HFF-Myc (cell line): ENCODE results near the gene TBCD.

Experiments
- DNase-seq: peaks from one replicate; pipeline ENCODE4 v3.0.0-alpha.2; 2011; ENCODE audit warnings: low read depth; ENCODE audit errors: extremely low read depth
- H3K4me3 ChIP-seq: replicated peaks from 2 replicates; pipeline ENCODE4 v1.5.1; 2011; ENCODE audit warnings: low read depth, mild to moderate bottlenecking, control low read depth, low read length
- CTCF ChIP-seq: IDR thresholded peaks from 2 replicates; pipeline ENCODE4 v1.5.1; 2012; ENCODE audit warnings: mild to moderate bottlenecking, low read depth, low read length, control low read depth; ENCODE audit errors: missing control alignments

TBCD gene

GRCh38 chr17:82810644-82811430 lies 59.0 kb downstream of the TBCD start:
- H3K4me3 ChIP-seq, result no peak overlapping the region
- no peak for DNase-seq

GRCh38 chr17:82812058-82812457 lies 60.2 kb downstream of the TBCD start:
- TF ChIP-seq CTCF, result no peak
- DNase-seq, result no peak
- H3K4me3 ChIP-seq, result no peak overlapping the region

More at GRCh38 chr17:82810644-82811430, 59.0 kb downstream of the TBCD start:
- TF ChIP-seq CTCF, result no peak

GRCh38 chr17:82812601-82813000 lies 60.7 kb downstream of the TBCD start:
- TF ChIP-seq CTCF, result no peak
- H3K4me3 ChIP-seq, result no peak overlapping the region
- no peak for DNase-seq

- H3K4me3 ChIP-seq, result no peak overlapping the region
- no peak for DNase-seq
- TF ChIP-seq CTCF, result no peak
These were observed 61.6 kb downstream of the TBCD start for GRCh38 chr17:82813299-82814051.

GRCh38 chr17:82814834-82815233 lies 63.0 kb downstream of the TBCD start:
- TF ChIP-seq CTCF, result no peak
- DNase-seq, result no peak
- H3K4me3 ChIP-seq, result no peak overlapping the region

GRCh38 chr17:82815354-82815753 lies 63.5 kb downstream of the TBCD start:
- TF ChIP-seq CTCF, result no peak
- no peak overlapping the region for H3K4me3 ChIP-seq
- no peak for DNase-seq
